ENCODE measurements around the gene PTP4A2. TPM values are rescaled to one million over a fixed set of nuclear protein-coding genes. Genes with fewer than 3 reads are reported as not detected.

PTP4A2 gene
- polyA plus RNA-seq, 1 experiment, result 658 TPM

- no peak overlapping the region for H3K4me3 ChIP-seq (ENCODE audit: low read depth, low read length)
- no peak for DNase-seq (ENCODE audit: low read depth, low spot score)
- POLR2A ChIA-PET, result no interaction called here
- peaks cover 2% of the 10 kb centered on the region for H3K27me3 ChIP-seq (ENCODE audit: control insufficient read depth, insufficient read depth, low read length)
- CTCF ChIA-PET, result no interaction called here
- H3K27ac ChIP-seq (ENCODE audit: low read depth, low read length), result no peak overlapping the region
- no peaks in the 10 kb centered on the region for H3K9me3 ChIP-seq (ENCODE audit: control insufficient read depth, insufficient read depth, low read length)
- TF ChIP-seq, protein P1, sequence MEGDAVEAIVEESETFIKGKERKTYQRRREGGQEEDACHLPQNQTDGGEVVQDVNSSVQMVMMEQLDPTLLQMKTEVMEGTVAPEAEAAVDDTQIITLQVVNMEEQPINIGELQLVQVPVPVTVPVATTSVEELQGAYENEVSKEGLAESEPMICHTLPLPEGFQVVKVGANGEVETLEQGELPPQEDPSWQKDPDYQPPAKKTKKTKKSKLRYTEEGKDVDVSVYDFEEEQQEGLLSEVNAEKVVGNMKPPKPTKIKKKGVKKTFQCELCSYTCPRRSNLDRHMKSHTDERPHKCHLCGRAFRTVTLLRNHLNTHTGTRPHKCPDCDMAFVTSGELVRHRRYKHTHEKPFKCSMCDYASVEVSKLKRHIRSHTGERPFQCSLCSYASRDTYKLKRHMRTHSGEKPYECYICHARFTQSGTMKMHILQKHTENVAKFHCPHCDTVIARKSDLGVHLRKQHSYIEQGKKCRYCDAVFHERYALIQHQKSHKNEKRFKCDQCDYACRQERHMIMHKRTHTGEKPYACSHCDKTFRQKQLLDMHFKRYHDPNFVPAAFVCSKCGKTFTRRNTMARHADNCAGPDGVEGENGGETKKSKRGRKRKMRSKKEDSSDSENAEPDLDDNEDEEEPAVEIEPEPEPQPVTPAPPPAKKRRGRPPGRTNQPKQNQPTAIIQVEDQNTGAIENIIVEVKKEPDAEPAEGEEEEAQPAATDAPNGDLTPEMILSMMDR (IDR thresholded peaks at IDR 0.05; ENCODE audit: low read depth, low read length), result no peak
Measured at GRCh38 chr1:31869449-31869848, 68.7 kb downstream of the PTP4A2 start.

DNA sequence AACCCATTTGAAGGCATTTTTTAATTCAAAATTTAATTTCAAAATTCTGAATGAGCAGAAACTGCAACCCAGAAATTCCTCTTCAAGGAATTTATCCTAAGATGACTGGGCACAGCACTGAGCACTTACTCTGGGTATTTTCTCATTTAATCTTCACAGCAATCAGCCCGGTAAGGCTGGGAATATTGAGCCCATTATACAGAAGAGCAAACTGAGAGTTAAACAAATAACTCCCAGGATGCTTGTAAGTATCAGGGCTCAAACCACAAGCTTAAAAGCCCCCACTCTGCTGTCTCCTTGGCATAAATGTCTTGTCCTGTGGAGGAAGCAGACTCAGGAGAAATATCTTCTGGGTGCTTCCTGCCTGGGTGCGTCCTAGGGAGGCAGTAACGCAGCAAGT, 69.3 kb downstream of the PTP4A2 start:
- DNase-seq (ENCODE audit: low read depth, low spot score), result no peak
- TF ChIP-seq, protein P1 (IDR thresholded peaks at IDR 0.05; ENCODE audit: low read depth, low read length), result no peak
- H3K27me3 ChIP-seq (ENCODE audit: control insufficient read depth, insufficient read depth, low read length), result peaks cover 2% of the 10 kb centered on the region
- no peaks in the 10 kb centered on the region for H3K9me3 ChIP-seq (ENCODE audit: control insufficient read depth, insufficient read depth, low read length)
- no peak overlapping the region for H3K27ac ChIP-seq (ENCODE audit: low read depth, low read length)
- ChIA-PET POLR2A (no interaction called here), CTCF (no interaction called here)
- H3K4me3 ChIP-seq (ENCODE audit: low read depth, low read length), result no peak overlapping the region

DNA sequence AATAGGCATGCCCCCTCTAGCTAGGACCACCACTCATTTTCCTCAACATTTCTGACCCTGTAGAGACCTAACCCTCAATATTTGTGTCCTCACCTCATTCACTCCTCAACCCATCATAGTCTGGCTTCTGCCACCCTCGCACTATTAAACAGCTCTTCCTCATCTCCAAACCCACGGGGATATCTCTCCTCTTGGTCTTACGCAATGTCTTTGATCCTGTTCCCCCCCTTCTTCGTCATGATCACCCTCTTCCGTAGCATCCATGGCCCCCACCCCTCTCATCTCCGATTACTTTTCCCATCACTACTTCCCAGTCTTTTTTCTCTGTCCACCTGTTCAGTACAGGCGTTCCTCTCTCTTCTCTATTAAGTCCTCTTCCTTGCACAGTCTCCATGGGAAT, 70.6 kb downstream of the PTP4A2 start:
- no peak for DNase-seq (ENCODE audit: low read depth, low spot score)
- TF ChIP-seq, protein P1 (IDR thresholded peaks at IDR 0.05; ENCODE audit: low read depth, low read length), result no peak
- CTCF ChIA-PET, result no interaction called here

DNA sequence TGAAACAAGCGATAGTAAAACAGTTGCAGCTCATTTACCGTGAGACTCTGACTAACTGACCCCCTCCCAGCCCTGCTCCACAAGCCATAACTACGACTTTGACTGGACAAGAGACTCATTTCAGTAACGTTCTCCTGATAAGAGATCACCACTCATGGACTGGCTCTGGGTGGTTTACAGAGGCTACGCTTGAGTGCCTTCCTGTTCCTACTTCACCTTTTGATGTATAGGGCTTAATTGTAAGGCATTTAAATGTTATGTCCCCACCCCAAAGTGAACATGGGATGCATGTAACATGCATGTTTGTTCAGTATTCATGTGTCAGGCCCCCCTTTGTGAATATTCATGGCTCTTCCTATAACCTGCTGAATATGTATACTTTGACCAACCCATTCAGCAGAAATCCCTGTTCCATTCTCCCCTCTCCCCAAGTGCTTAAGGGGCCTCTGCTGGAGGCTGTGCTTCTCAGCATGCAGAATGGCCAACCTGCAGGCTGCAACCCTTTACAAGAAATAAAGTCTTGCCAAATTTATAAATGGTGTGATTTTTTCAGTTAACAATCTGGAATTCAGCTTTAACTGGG, 71.6 kb downstream of the PTP4A2 start:
- CTCF ChIA-PET, result no interaction called here
- no peak for DNase-seq (ENCODE audit: low read depth, low spot score)

More for the DNA sequence above, 70.6 kb downstream of the PTP4A2 start:
- H3K27me3 ChIP-seq (ENCODE audit: control insufficient read depth, insufficient read depth, low read length), result peaks cover 2% of the 10 kb centered on the region
- POLR2A ChIA-PET, result no interaction called here
- H3K27ac ChIP-seq (ENCODE audit: low read depth, low read length), result no peak overlapping the region
- no peaks in the 10 kb centered on the region; the same call in 1 of the 2 replicates for H3K9me3 ChIP-seq (ENCODE audit: control insufficient read depth, insufficient read depth, low read length)
- no peak overlapping the region for H3K4me3 ChIP-seq (ENCODE audit: low read depth, low read length)

More for the DNA sequence above, 71.6 kb downstream of the PTP4A2 start:
- Histone ChIP-seq H3K27me3 (ENCODE audit: control insufficient read depth, insufficient read depth, low read length) (peaks cover 2% of the 10 kb centered on the region), H3K4me3 (ENCODE audit: low read depth, low read length) (no peak overlapping the region), H3K9me3 (ENCODE audit: control insufficient read depth, insufficient read depth, low read length) (no peaks in the 10 kb centered on the region; the same call in 1 of the 2 replicates), H3K27ac (ENCODE audit: low read depth, low read length) (no peak overlapping the region)
- TF ChIP-seq, protein P1 (IDR thresholded peaks at IDR 0.05; ENCODE audit: low read depth, low read length), result no peak
- POLR2A ChIA-PET, result interaction anchor here (0.6 kb wide), 1 partner anchor 222 kb away, joined by 6 read pairs; no protein-coding TSS in a partner anchor

Measured in AG04450 (cell line).